Measurements from ENCODE around the gene ADAMTS12. TPM values are rescaled to one million over a fixed set of nuclear protein-coding genes. Genes with fewer than 3 reads are reported as not detected.

ADAMTS12 gene
- total RNA-seq, 1 experiment from 2014 or later, result 6.2 TPM

- H2AK5ac ChIP-seq (ENCODE audit: insufficient read length, low read length), result no peak overlapping the region
- H2BK12ac ChIP-seq (ENCODE audit: insufficient read length, low read depth, low read length), result no peak overlapping the region
- Mint-ChIP-seq H3K9me3 (no peaks in the 10 kb centered on the region), H3K27me3 (ENCODE audit: low read depth) (no peaks in the 10 kb centered on the region), H3K4me1 (no peaks in the 10 kb centered on the region), H3K27ac (no peak overlapping the region; a peak in 1 of 7 replicates), H3K4me3 (no peak overlapping the region), H3K36me3 (ENCODE audit: insufficient read depth in 1 of 3, low read depth in 3 of 3) (no peaks in the 10 kb centered on the region)
- H3K23ac ChIP-seq (ENCODE audit: insufficient read length, low read depth, low read length), result no peak overlapping the region
- no CpG with 5 or more reads among the region's 4 CpGs for WGBS (ENCODE audit: extremely low coverage, insufficient read length, low lambda C conversion rate)
- no peak overlapping the region for H4K8ac ChIP-seq (replicated peaks; ENCODE audit: insufficient read length, low read depth, low read length)
- no peak overlapping the region for H3K18ac ChIP-seq (ENCODE audit: insufficient read length, low read depth, low read length)
- H3T11ph ChIP-seq (ENCODE audit: low read length), result no peak overlapping the region
- no peak overlapping the region for H4K5ac ChIP-seq (ENCODE audit: insufficient read length, low read depth, low read length)
- H3K79me2 ChIP-seq (ENCODE audit: insufficient read depth, low read length), result no peaks in the 10 kb centered on the region
- H4K20me1 ChIP-seq (ENCODE audit: control insufficient read depth, insufficient read depth, insufficient read length), result no peaks in the 10 kb centered on the region
- H2AFZ ChIP-seq (ENCODE audit: low read length), result no peak overlapping the region
- H3K14ac ChIP-seq (ENCODE audit: insufficient read depth, low read length), result no peak overlapping the region
- no peak overlapping the region for H2BK5ac ChIP-seq (ENCODE audit: insufficient read length, low read length)
- H3K4me1 ChIP-seq (ENCODE audit: insufficient read depth, low read length), result no peaks in the 10 kb centered on the region
- no peak for DNase-seq
- no peak overlapping the region for H4K91ac ChIP-seq (ENCODE audit: insufficient read length, low read depth, low read length)
- H3K4ac ChIP-seq (ENCODE audit: low read depth, low read length), result no peak overlapping the region
- H3K4me2 ChIP-seq (ENCODE audit: insufficient read depth, insufficient read length, low read length), result no peak overlapping the region
- no peak overlapping the region for H3K56ac ChIP-seq (ENCODE audit: insufficient read length, low read depth, low read length)
- no peaks in the 10 kb centered on the region for H3K27me3 ChIP-seq (ENCODE audit: insufficient read depth, low read length)
- no peak overlapping the region for H2BK120ac ChIP-seq (ENCODE audit: low read depth, low read length, poor library complexity, severe bottlenecking)
- TF ChIP-seq, protein P1, sequence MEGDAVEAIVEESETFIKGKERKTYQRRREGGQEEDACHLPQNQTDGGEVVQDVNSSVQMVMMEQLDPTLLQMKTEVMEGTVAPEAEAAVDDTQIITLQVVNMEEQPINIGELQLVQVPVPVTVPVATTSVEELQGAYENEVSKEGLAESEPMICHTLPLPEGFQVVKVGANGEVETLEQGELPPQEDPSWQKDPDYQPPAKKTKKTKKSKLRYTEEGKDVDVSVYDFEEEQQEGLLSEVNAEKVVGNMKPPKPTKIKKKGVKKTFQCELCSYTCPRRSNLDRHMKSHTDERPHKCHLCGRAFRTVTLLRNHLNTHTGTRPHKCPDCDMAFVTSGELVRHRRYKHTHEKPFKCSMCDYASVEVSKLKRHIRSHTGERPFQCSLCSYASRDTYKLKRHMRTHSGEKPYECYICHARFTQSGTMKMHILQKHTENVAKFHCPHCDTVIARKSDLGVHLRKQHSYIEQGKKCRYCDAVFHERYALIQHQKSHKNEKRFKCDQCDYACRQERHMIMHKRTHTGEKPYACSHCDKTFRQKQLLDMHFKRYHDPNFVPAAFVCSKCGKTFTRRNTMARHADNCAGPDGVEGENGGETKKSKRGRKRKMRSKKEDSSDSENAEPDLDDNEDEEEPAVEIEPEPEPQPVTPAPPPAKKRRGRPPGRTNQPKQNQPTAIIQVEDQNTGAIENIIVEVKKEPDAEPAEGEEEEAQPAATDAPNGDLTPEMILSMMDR (conservative IDR thresholded peaks at IDR 0.05), result peak; percentile 41; the same call in 2 of the 3 replicates
- no peaks in the 10 kb centered on the region for H3K9me3 ChIP-seq (ENCODE audit: control insufficient read depth, low read depth, low read length)
- no peak overlapping the region for H3K27ac ChIP-seq (ENCODE audit: insufficient read length, low read depth, low read length)
- no peak overlapping the region for H3K9ac ChIP-seq (ENCODE audit: extremely low read depth, insufficient read length, low read length)
- no peaks in the 10 kb centered on the region for H3K23me2 ChIP-seq (ENCODE audit: insufficient read length, low read depth, low read length, poor library complexity, severe bottlenecking)
- H2BK15ac ChIP-seq (ENCODE audit: low read depth, low read length), result no peak overlapping the region
- no peak overlapping the region for H2BK20ac ChIP-seq (ENCODE audit: low read depth, low read length, poor library complexity, severe bottlenecking)
- H3K79me1 ChIP-seq (ENCODE audit: insufficient read depth, low read depth, low read length, poor library complexity, severe bottlenecking), result no peaks in the 10 kb centered on the region
Observed at GRCh38 chr5:33595303-33595702, 296.5 kb downstream of the ADAMTS12 start.

Measured in H9 (cell line).